ENCODE results near the gene CST2. TPM values are rescaled to one million over a fixed set of nuclear protein-coding genes. Genes with fewer than 3 reads are reported as not detected.

CST2 gene, protein sequence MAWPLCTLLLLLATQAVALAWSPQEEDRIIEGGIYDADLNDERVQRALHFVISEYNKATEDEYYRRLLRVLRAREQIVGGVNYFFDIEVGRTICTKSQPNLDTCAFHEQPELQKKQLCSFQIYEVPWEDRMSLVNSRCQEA
- total RNA-seq = not detected

GRCh38 chr20:23826541-23827021 lies at the start of gene CST2:
TSS of gene CST2 (minus strand) at chr20:23826729. CDS start at chr20:23826660, 69 bp downstream.
- intact Hi-C loops (cut with DNase I) = no loop called here
- DNase-seq (ENCODE audit: low spot score in 2 of 2) = no peak
- Histone ChIP-seq H3K4me3 (no peak within 1 kb of the TSS), H3K36me3 (no peaks in the 10 kb centered on the region), H3K9me3 (no peaks in the 10 kb centered on the region), H3K27me3 (no peaks in the 10 kb centered on the region), H3K27ac (no peak within 1 kb of the TSS), H3K4me1 (no peaks in the 10 kb centered on the region)
- no peak for TF ChIP-seq CTCF (IDR thresholded peaks at IDR 0.05)

- Histone ChIP-seq H3K27me3 (no peaks in the 10 kb centered on the region), H3K4me1 (no peaks in the 10 kb centered on the region), H3K9me3 (no peaks in the 10 kb centered on the region), H3K27ac (no peak overlapping the region), H3K36me3 (no peaks in the 10 kb centered on the region), H3K4me3 (no peak overlapping the region)
- TF ChIP-seq CTCF (IDR thresholded peaks at IDR 0.05) = no peak
- no peak for DNase-seq (ENCODE audit: low spot score in 2 of 2)
- intact Hi-C loops (cut with DNase I) = no loop called here
Measured at GRCh38 chr20:23875606-23876237, 49.2 kb upstream of the CST2 start.

GRCh38 chr20:23874747-23875146 lies 48.2 kb upstream of the CST2 start:
- no peak for DNase-seq (ENCODE audit: low spot score in 2 of 2)
- H3K27me3 ChIP-seq = no peaks in the 10 kb centered on the region

GRCh38 chr20:23873370-23874015 lies 47.0 kb upstream of the CST2 start:
- Histone ChIP-seq H3K27ac (no peak overlapping the region), H3K4me1 (no peaks in the 10 kb centered on the region), H3K9me3 (no peaks in the 10 kb centered on the region), H3K36me3 (no peaks in the 10 kb centered on the region), H3K27me3 (no peaks in the 10 kb centered on the region), H3K4me3 (no peak overlapping the region)
- no peak for TF ChIP-seq CTCF (IDR thresholded peaks at IDR 0.05)
- intact Hi-C loops (cut with DNase I) = no loop called here
- DNase-seq (ENCODE audit: low spot score in 2 of 2) = no peak

More at GRCh38 chr20:23874747-23875146, 48.2 kb upstream of the CST2 start:
- no peak overlapping the region for H3K27ac ChIP-seq
- intact Hi-C loops (cut with DNase I) = no loop called here
- no peak overlapping the region for H3K4me3 ChIP-seq
- H3K9me3 ChIP-seq = no peaks in the 10 kb centered on the region
- no peaks in the 10 kb centered on the region for H3K36me3 ChIP-seq
- TF ChIP-seq CTCF (IDR thresholded peaks at IDR 0.05) = no peak
- no peaks in the 10 kb centered on the region for H3K4me1 ChIP-seq

- H3K27ac ChIP-seq = no peak overlapping the region
- DNase-seq (ENCODE audit: low spot score in 2 of 2) = no peak
- H3K36me3 ChIP-seq = no peaks in the 10 kb centered on the region
- no peak for TF ChIP-seq CTCF (IDR thresholded peaks at IDR 0.05)
- H3K27me3 ChIP-seq = no peaks in the 10 kb centered on the region
- no peak overlapping the region for H3K4me3 ChIP-seq
- intact Hi-C loops (cut with DNase I) = no loop called here
- H3K9me3 ChIP-seq = no peaks in the 10 kb centered on the region
- no peaks in the 10 kb centered on the region for H3K4me1 ChIP-seq
Measured at GRCh38 chr20:23872065-23872464, 45.5 kb upstream of the CST2 start.
